Brain microvascular endothelial cell (primary cell): ENCODE results near the gene CLSTN1.
"Not testable (repeated sequence)": the region's sequence is repeated elsewhere in the genome, so short reads cannot be mapped to it uniquely, and the experiment has no call there.

ENCODE experiments used
- DNase-seq: peaks from one replicate; pipeline ENCODE4 v3.0.0-alpha.2; 2020
- H3K27ac ChIP-seq: fragments of 250-450 bp; sonication (Bioruptor Pico); 2 replicates; pipeline ENCODE4 v1.5.1; 2020; ENCODE audit warnings: mild to moderate bottlenecking, moderate library complexity
- H3K27me3 ChIP-seq: fragments of 250-450 bp; sonication (Bioruptor Pico); replicated peaks from 2 replicates; pipeline ENCODE4 v1.5.1; 2020; ENCODE audit warnings: mild to moderate bottlenecking
- H3K36me3 ChIP-seq: fragments of 250-450 bp; sonication (Bioruptor Pico); replicated peaks from 2 replicates; pipeline ENCODE4 v1.5.1; 2020; ENCODE audit warnings: mild to moderate bottlenecking
- H3K4me3 ChIP-seq: 2 replicates; pipeline ENCODE4 v1.5.1; 2011; ENCODE audit warnings: low read depth, mild to moderate bottlenecking, control low read depth, low read length, moderate library complexity
- in situ Hi-C: cut with HindIII; loops from 2 replicates; pipeline ENCODE4 v1.10.0; 2017; ENCODE audit warnings: low sequenced_read_pairs, low pct_ligation_motif_present
- TF ChIP-seq, protein P1 (sequence below): IDR thresholded peaks from 2 replicates; pipeline ENCODE4 v1.5.1; 2011; ENCODE audit warnings: low read depth, mild to moderate bottlenecking, moderate library complexity, low read length, control low read depth, inconsistent platforms; ENCODE audit errors: missing control alignments

The CLSTN1 gene

DNA sequence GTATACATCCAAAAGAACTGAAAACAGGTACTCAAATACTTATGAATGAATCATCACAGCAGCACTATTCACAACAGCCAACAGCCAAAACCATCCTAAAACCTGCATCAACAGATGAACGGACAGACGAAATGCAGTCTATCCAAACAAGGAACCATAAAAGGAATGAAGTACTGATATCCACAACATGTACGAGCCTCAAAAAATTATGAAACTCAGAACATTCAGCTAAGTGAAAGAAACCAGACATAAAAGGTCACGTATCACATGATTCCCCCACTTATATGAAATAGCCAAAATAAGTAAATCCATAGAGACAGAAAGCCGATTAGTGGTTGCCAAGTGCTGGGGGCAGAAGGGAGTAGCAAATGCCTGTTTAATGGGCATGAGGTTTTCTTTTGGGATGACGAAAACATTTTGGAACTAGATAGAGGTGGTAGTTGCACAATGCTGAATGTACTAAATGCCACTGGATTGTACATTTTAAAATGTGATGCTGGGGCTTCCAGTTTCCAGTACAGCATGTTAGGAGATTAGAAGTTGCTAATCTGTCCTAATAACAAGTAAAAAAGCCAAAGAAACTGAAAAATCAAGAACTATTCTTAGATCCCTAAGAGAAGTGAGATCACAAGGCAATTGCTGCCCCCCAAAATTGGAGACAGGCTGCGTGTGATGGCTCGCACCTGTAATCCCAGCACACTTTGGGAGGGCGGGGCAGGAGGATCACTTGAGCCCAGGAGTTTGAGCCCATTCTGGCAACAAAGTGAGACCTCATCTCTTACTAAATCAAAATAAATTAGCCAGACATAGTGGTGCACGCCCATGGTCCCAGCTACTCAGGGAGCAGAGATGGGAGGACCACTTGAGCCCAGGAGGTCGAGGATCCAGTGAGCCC is 25.3 kb downstream of the CLSTN1 start:
- TF ChIP-seq, protein P1, sequence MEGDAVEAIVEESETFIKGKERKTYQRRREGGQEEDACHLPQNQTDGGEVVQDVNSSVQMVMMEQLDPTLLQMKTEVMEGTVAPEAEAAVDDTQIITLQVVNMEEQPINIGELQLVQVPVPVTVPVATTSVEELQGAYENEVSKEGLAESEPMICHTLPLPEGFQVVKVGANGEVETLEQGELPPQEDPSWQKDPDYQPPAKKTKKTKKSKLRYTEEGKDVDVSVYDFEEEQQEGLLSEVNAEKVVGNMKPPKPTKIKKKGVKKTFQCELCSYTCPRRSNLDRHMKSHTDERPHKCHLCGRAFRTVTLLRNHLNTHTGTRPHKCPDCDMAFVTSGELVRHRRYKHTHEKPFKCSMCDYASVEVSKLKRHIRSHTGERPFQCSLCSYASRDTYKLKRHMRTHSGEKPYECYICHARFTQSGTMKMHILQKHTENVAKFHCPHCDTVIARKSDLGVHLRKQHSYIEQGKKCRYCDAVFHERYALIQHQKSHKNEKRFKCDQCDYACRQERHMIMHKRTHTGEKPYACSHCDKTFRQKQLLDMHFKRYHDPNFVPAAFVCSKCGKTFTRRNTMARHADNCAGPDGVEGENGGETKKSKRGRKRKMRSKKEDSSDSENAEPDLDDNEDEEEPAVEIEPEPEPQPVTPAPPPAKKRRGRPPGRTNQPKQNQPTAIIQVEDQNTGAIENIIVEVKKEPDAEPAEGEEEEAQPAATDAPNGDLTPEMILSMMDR, result no peak
- no peaks in the 10 kb centered on the region for H3K36me3 ChIP-seq

DNA sequence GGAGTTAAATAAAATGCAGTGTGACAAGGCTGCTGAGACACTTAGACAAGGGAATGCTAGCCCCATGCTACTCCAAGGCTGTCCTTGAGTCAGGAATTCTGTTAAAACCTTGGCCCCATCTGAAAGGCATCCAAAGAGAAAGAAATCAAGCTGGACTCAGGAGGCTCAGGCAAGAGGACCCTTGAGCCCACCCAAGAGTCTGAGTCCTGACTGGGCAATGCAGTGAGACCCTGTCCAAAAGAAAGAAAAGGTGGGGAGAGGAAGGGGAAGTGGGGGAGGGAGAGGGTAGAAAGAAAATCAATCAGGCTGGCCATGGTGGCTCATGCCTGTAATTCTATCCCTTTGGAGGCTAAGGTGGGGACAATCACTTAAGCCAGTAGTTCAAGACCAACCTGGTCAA is 26.7 kb downstream of the CLSTN1 start:
- in situ Hi-C loops, result no loop called here
- DNase-seq, result no peak
- no peak overlapping the region for H3K27ac ChIP-seq
- TF ChIP-seq, protein P1, result no peak
- H3K27me3 ChIP-seq, result no peaks in the 10 kb centered on the region
- H3K4me3 ChIP-seq, result no peak overlapping the region
- no peaks in the 10 kb centered on the region for H3K36me3 ChIP-seq

More for the DNA sequence above, 25.3 kb downstream of the CLSTN1 start:
- Histone ChIP-seq H3K4me3 (no peak overlapping the region), H3K27ac (no peak overlapping the region), H3K27me3 (no peaks in the 10 kb centered on the region)
- DNase-seq, result no peak
- in situ Hi-C loops, result no loop called here

DNA sequence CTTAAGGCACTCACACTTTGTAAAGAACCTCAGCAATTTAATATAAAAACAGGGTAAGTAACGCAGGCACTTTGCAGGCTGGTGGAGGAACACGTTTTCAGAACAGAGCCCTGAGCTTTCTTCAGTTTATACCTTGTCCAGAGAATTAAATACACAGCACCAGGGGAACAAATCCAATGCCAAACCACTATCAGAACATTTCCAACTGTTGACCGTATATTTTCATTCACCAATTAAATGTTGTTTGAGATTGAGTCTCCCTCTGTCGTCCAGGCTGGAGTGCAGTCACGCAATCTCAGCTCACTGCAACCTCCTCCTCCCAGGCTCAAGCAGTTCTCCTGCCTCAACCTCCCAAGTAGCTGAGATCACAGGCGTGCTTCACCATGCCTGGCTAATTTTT is 29.7 kb downstream of the CLSTN1 start:
- Histone ChIP-seq H3K27me3 (no peaks in the 10 kb centered on the region), H3K27ac (no peak overlapping the region), H3K4me3 (no peak overlapping the region), H3K36me3 (no peaks in the 10 kb centered on the region)
- TF ChIP-seq, protein P1, result no peak
- DNase-seq, result no peak
- in situ Hi-C loops, result no loop called here

DNA sequence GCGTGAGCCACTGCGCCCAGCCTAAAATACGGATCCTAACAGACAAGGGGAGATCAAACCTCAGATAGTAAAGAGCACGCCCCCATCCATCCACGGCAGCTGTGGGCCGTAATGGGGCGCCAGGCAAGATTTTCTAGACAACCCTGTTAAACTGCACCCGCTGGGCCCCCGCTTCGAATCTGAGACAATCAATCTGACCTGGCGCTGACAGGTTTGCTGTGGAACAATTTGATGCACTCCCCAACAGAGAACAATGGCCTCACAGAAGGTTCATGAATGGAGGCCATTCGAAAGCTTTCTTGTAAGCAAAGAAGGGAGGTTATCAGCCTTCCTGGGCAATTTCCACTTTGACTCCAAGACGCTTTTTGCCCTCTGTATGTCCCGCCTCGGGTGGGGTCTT is 30.5 kb downstream of the CLSTN1 start:
- Histone ChIP-seq H3K27ac (no peak overlapping the region), H3K27me3 (no peaks in the 10 kb centered on the region), H3K36me3 (no peaks in the 10 kb centered on the region), H3K4me3 (no peak overlapping the region)
- TF ChIP-seq, protein P1, result no peak
- in situ Hi-C loops, result no loop called here
- no peak for DNase-seq

DNA sequence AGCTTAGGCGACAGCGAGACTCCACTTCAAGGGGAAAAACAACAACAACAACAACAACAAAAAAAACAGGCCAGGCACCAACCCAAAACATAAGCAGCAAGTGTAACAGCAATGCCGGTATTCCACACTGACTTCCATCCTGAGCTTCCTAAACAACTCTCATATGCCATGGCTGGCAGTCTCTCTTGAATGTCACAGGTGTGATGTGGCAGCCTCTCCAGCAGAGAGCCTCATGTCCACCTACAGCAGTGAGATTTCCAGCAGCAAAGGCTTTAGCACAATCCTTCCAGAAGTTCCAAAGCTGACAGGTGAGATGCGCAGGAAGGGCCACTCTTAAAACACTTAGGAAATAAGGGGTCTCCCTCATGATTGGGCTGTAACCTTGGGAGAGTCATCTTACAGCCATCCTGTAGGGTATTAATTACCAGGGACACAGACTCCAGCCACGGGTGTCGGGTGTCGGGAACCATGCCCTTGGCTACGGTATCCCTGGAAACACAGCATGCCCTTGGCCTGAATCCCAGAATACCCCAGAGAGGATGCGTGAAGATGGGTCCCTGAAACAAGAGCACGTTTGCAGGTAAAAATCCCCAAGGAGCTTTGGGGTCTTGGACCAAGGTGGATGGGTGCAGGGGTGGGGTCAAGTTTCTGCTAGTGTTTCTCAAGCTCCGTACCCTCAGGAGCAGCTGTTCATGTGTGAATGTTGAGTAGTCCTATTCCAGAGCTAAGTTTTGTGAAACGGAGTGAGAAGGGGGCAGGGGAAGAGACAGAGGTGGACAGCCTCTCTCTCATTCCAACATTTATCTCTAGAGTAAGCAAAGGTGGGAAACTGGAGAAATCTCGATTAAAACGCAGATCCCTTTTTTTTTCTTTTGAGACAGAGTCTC is 31.4 kb downstream of the CLSTN1 start:
- TF ChIP-seq, protein P1, result no peak
- no peaks in the 10 kb centered on the region for H3K27me3 ChIP-seq
- no peaks in the 10 kb centered on the region for H3K36me3 ChIP-seq
- DNase-seq, result no peak
- H3K4me3 ChIP-seq, result no peak overlapping the region
- in situ Hi-C loops, result no loop called here
- H3K27ac ChIP-seq, result no peak overlapping the region

DNA sequence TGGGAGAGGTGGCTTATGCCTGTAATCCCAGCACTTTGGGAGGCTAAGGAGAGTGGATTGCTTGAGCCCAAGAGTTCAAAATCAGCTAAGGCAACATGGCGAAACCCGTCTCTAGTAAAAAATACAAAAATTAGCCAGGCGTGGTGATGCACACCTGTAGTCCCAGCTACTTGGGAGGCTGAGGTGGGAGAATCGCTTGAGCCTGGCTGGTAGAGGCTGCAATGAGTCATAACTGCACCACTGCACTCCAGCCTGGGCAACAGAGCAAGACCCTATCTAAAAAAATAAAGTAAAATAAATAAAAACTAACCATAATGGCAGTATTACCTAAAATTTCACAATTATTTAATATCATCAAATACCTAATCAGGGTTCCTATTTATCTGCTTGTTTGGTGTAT is 34.1 kb downstream of the CLSTN1 start:
- in situ Hi-C loops, result not testable (repeated sequence)

More for the DNA sequence above, 34.1 kb downstream of the CLSTN1 start:
- not testable (repeated sequence) for H3K36me3 ChIP-seq, H3K27ac ChIP-seq, H3K27me3 ChIP-seq, DNase-seq, H3K4me3 ChIP-seq
